GM12872 (cell line): ENCODE results near the gene OR2B2.

ENCODE experiments used
- CTCF ChIP-seq: IDR thresholded peaks from 3 replicates; pipeline ENCODE4 v1.5.1; 2011; ENCODE audit warnings: low read depth, mild to moderate bottlenecking, low read length, moderate library complexity; ENCODE audit not compliant: insufficient read depth

The OR2B2 gene

GRCh38 chr6:27890445-27891319, 21.5 kb downstream of the OR2B2 start:
- TF ChIP-seq CTCF, result no peak

GRCh38 chr6:27889628-27890444, 22.4 kb downstream of the OR2B2 start:
- TF ChIP-seq CTCF, result no peak

- TF ChIP-seq CTCF, result no peak
These were observed 22.9 kb downstream of the OR2B2 start for GRCh38 chr6:27889275-27889627.

- TF ChIP-seq CTCF, result no peak
These were observed 23.6 kb downstream of the OR2B2 start for GRCh38 chr6:27888566-27888965.

GRCh38 chr6:27886073-27886472, 26.1 kb downstream of the OR2B2 start:
- no peak for TF ChIP-seq CTCF

- no peak for TF ChIP-seq CTCF
These were observed 29.1 kb downstream of the OR2B2 start for GRCh38 chr6:27883136-27883535.

GRCh38 chr6:27882624-27883023, 29.6 kb downstream of the OR2B2 start:
- TF ChIP-seq CTCF, result no peak
